ELF-1 (cell line): ENCODE measurements around the gene DDI2.
A peak's percentile ranks its signal among the peaks of the same experiment; 100 is the strongest.
"Not testable (repeated sequence)": the region's sequence is repeated elsewhere in the genome, so short reads cannot be mapped to it uniquely, and the experiment has no call there.

ENCODE experiments used
- DNase-seq: peaks from one replicate; pipeline ENCODE4 v3.0.0-alpha.2; 2016; ENCODE audit warnings: low read depth, low spot score

Gene DDI2

DNA sequence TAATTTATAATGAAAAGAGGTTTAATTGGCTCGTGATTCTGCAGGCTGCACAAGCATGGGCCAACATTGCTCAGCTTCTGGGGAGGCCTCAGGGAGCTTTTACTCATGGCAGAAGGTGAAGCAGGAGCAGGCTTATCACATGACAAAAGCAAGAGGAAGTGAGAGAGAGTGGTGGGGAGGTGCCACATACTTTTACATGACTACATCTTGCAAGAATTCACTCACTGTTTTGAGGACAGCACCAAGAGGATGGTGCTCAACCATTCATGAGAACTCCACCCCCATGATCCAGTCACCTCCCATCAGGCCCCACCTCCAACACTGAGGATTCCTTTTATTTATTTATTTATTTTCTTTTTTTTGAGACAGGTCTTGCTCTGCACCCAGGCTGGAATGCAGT is 61.3 kb downstream of the DDI2 start:
- peak; percentile 82 for DNase-seq

- DNase-seq: peak; percentile 38
These were observed 62.9 kb downstream of the DDI2 start for GRCh38 chr1:15680131-15680530.

DNA sequence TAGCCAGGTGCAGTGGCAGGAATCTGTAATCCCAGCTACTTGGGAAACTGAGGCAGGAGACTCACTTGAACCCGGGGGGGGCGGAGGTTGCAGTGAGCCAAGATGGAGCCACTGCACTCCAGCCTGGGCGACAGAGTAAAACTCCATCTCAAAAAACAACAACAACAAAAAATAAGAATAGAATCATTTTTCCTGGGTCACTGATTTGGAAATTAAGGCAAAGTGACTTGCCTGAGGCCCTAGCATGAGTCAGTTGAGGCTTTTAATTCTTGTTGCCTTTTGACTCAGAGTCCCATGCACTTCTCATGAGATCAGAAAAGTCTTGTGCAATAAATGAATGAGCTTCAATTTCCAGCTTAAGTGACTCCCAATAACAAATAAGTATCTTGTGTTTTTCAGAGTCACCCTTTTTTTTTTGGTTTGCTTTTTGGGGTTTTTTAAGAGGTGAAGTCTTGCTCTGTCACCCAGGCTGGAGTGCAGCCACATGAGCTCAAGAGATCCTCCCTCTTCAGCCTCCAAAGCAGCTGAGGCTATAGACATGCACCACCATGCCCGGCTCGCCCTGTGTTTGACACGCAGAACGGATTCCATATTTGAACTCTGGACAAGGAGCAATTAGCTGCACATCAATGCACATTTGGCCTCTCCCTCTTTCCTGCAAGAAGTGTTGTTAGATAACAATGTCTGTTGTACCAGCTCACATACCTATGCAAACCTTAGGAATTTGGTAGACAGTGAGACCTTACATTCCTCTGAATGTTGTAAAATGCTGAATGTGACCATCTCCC is 63.5 kb downstream of the DDI2 start:
- peak; percentile 35 for DNase-seq

DNA sequence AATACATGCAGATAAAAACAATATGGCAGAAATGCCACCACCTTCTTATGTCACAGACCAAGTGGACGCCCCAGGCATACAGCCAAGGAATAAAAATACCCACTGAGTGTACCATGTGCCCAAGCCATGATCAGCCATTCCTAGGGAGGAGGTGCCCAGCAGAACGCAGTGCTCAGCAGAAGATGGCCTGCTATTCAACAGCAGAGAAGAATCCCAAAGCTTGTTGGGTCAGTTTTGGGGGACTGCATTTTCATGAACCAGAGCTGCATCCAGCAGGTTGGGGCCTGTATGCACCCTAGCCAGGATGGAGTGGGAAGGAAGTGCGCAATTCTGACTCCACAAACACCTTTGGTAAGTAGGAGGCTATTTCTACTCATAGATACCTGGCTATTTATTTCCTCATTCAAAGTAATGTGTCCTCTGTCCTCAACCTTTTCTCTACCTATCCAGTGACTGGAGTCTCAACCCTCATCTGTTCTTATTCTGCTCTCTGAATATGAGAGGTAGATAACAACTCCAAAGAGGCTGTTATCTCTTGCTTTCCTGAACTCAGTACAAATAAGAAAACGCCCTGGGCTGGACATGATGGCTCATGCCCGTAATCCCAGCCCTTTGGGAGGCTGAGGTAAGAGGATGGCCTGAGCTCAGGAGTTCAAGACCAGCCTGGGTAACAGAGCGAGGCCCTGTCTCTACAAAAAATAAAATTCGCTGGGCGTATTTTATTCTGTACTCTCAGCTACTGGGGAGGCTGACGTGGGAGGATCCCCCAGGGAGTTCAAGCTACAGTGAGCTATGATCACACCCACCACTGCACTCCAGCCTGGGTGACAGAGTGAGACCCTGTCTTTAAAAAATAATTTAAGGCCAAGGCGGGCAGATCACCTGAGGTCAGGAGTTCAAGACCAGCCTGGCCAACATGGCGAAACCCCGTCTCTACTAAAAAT is 64.4 kb downstream of the DDI2 start:
- peak; percentile 50 for DNase-seq

GRCh38 chr1:15682936-15683341 is 65.7 kb downstream of the DDI2 start:
- DNase-seq: no peak

GRCh38 chr1:15683345-15684039 is 66.2 kb downstream of the DDI2 start:
- DNase-seq: no peak

GRCh38 chr1:15684042-15684461 is 66.8 kb downstream of the DDI2 start, which contains the start of gene PLEKHM2:
TSS of gene PLEKHM2 (plus strand) at chr1:15684320. CDS start at chr1:15684559, 239 bp downstream.
- no peak for DNase-seq

DNA sequence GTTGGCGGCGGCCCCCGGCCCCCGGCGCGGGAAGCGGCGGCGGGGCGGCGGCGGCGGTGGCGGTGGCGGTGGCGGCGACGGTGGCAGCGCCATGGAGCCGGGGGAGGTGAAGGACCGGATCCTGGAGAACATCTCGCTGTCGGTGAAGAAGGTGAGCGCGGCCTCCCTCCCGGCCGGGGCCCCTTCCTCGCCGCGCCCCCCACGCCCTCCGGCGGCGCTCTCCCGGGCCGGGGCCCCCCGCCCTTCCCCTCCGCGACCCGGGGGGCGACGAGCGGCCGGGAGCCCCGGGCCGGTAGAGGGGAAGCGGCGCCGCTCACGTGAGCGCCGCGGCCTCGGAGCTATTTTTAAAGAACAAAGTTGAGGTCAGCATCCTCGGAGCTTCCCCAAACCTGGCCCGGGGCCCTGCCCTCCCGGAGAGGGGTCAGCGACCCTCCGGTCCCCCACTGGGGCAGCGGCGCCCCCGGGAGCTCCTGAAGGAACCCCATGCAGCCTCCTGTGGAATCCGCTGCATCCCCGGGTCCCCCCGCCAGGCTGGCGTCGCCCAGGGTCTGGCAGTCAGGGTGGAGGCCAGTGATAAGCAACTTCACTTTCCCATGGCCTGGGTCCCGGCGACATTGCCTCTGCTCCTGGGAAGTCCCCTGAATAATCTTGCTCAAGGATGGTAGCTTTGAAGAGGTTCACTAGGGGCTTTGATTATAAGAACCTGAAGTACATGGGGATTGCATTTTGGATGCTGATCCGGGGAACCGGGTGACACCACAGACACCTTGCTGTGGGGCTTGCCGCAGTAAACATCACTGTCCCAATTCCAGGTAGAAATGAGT is 67.4 kb downstream of the DDI2 start:
- DNase-seq: peak; percentile 57

DNA sequence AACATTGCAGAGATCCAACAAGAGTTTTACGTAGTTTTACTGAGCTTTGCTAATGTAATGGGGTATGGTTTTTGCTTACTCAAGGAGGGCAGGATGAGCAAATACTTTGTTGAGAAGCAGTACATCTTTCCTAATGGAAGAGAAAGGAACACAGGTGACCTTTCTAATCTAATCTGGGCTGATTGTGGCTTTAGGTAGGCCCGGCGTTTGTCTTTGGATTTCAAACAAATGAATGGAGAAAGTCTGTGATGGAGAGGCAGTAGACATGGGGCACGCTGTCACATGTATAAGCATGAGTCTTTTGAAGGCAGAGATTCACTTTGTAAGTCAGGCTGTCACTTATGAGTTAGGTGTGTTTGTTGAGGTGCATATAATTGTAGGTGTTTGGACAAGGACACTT is 68.6 kb downstream of the DDI2 start:
- no peak for DNase-seq

DNA sequence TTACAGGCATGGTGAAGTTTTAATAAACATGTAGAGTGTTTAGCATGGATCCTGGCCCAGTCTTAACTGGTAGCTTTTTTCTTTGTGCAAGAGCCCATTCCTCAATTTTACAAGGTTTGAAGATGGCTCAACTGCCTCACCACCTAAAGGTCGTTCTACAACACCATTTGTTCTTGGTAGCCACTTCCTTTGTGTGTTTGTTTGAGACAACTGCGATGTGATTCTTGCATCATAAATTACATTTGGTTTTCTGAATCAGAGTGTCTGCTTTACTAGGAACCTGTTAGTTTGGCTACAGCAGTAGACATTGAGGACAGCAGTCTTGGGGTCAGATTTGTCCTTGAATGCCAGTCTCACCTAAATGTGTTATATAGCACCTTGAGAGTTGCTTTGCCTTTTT is 70.2 kb downstream of the DDI2 start:
- DNase-seq: no peak

DNA sequence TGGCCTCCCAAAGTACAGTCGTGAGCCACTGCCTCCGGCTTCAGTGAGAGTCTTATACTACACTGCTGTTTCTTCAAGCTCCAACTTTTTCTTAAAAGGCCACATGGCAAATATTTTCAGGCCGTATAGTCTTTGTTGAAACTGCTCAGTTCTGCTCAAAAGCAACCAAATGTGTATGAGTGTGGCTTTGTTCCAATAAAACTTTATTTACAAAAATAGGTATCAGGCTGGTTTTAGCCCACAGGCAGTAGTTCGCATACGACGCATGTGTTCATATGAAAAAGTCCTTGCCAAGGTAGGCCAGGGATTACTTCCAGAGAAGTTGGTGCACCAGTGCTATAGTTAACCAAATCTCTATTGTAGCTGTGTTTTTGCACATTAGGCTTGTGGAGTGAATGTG is 73.1 kb downstream of the DDI2 start:
- no peak for DNase-seq

- DNase-seq: no peak
These were observed 74.3 kb downstream of the DDI2 start for GRCh38 chr1:15691434-15692032.

- DNase-seq: no peak
These were observed 74.9 kb downstream of the DDI2 start for GRCh38 chr1:15692121-15692682.

GRCh38 chr1:15693371-15693770 is 76.1 kb downstream of the DDI2 start:
- no peak for DNase-seq

- no peak for DNase-seq
These were observed 79.8 kb downstream of the DDI2 start for GRCh38 chr1:15696956-15697521.

GRCh38 chr1:15698201-15698600 is 80.9 kb downstream of the DDI2 start:
- no peak for DNase-seq

DNA sequence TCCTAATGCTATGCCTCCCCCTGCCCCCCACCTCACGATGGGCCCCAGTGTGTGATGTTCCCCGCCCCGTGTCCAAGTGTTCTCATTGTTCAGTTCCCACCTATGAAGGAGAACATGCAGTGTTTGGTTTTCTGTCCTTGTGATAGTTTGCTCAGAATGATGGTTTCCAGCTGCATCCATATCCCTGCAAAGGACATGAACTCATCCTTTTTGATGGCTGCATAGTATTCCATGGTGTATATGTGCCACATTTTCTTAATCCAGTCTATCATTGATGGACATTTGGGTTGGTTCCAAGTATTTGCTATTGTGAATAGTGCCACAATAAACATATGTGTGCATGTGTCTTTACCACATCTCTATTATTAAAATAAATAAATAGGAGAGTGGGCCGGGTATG is 82.1 kb downstream of the DDI2 start:
- DNase-seq: not testable (repeated sequence)

- DNase-seq: no peak
These were observed 83.2 kb downstream of the DDI2 start for GRCh38 chr1:15700508-15700907.

DNA sequence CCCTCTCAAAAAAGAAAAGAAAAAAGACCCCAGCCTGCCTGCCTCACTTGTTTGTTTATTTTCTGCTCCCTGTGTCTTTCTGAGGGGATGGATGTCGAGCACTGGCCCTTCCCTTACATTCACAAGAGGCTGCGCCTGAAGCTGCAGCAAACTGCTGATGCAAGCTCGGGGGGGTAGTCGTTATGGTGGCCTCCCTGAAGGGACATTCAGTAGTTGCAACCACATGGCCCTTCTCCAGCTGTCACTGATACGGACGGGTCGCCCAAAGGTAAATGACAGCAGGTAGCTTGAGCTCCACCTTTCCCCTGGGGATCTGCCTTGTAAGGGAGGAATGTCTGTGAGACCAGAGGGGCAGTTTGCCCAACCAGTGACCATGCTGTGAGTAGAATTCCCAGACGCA is 84.5 kb downstream of the DDI2 start:
- DNase-seq: peak; percentile 51
